GM19452 (cell line): ENCODE data around the gene QDPR.

Experiments
- ATAC-seq: cut with Tn5 transposase; IDR thresholded peaks from one replicate; pipeline ENCODE4 v1.9.1; 2021; ENCODE audit not compliant: unreplicated experiment

QDPR gene

DNA sequence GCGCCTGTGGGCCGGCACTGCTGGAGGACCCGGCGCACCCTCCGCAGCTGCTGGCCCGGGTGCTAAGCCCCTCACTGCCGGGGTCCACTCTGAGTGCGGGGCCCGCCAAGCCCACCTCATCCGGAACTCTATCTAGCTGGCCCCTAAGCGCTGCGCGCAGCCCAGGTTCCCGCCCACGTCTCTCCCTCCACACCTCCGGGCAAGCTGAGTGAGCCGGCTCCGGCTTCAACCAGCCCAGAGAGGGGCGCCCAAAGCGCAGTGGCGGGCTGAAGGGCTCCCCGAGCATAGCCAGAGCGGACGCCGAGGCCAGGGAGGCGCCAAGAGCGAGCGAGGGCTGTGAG, 75.2 kb downstream of the QDPR start:
- ATAC-seq = no peak
